Urothelium cell line (cell line): ENCODE results near the gene CCDC34.

Source experiments
- DNase-seq: peaks from one replicate; pipeline ENCODE4 v3.0.0; 2011; ENCODE audit warnings: low spot score, mixed read lengths
- FAIRE-seq: peaks from 2 replicates; lab custom pipeline; 2011; peaks lifted over from hg19 to GRCh38; lab: Jason Lieb, UNC

CCDC34 gene

GRCh38 chr11:27394781-27395228 lies 31.8 kb upstream of the CCDC34 start:
- DNase-seq (no peak), FAIRE-seq (no peak)

DNA sequence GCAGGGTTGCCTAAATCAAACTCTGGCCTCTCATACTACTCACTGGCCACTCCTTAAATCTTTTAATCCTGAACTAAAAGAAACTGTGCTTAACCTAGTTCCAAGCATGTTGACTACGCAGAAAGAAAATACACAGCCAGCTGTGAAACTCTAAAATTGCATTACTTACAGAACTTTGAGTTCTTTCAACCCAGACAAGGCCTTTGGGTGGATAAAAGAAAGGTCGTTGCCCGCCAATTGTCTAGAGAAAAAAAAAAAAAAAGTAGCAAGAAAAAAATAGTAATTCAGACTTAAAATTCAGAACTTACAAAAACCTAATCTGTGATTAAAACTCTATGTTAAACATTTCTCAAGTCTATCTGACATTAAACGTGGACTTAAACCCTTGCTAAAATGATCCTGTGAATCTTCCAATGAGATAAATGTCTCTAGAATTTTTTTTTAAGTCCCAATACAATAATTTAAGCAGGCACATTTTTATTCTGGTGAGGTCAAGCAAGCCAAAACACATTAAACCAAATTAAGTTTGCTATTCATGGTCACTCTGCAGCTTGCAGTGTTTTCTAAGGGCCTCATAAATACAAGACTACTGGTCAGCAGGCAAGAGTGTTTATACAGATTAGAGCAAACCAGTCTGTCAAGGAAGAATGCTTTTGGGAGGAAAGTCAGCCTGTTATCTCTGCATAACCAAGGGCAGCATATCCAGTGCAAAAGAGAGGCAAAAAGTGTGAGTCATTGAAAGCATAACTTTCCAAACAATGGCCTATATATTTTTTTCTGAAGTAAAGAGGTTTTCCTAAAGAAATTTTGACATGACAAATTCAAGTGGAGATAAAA lies 29.5 kb upstream of the CCDC34 start:
- DNase-seq = no peak
- FAIRE-seq = no peak

DNA sequence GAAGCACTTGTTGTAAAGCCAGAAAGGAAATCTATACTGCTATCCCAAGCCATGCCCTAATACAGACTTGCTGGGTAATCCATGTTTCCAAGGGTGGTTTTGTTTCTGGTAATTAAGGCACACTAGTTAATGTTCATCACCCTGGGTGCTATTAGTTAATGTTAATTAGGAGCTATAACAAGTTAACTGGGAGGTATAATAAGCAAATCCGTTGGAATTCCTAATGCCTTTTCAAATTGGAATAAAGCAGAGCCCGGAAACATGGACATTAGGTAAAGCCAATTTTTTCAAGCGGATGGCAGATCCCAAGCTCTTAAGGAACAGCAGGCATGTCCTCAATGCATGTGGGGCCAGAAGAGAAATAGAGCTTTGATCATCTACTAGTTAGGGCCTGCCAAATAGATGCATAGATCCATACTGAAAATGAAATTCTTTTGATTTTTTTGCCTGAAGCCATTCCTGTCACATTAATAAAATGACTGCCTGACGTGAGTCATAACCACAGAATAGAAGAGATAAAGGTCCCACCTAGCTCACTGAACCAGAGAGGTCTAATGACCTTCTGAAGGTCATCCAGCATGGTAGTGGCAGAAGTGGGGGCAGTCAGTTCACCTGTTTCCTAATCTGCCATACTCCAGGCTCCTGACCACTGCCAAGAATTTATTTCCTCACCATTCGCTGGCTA lies 28.5 kb upstream of the CCDC34 start:
- no peak for FAIRE-seq
- DNase-seq = no peak

GRCh38 chr11:27390318-27391295 lies 27.6 kb upstream of the CCDC34 start:
- DNase-seq = no peak
- FAIRE-seq = no peak

- no peak for FAIRE-seq
- DNase-seq = no peak
Observed at GRCh38 chr11:27388869-27389268, 25.9 kb upstream of the CCDC34 start.

GRCh38 chr11:27388001-27388400 lies 25.0 kb upstream of the CCDC34 start:
- FAIRE-seq = no peak
- DNase-seq = no peak

DNA sequence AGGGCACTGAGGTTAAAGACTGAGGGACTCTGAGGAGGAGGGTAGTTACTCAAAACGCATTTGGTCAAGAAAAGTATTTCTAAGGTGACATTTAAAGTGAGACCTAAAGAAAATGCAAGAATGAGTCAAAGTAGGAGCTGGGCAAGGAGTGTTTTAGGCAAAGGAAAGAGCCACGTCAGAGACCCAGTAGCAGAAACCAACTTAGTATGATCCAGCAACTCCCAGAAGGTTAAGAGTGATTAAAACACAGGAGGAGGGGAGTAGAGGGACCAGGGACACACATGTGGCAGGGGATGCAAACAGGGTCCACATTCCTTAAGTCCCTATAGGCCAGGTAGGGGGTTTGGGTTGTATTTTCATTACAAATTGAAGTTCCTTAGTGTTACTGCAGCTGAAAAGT lies 24.3 kb upstream of the CCDC34 start:
- no peak for DNase-seq
- no peak for FAIRE-seq

DNA sequence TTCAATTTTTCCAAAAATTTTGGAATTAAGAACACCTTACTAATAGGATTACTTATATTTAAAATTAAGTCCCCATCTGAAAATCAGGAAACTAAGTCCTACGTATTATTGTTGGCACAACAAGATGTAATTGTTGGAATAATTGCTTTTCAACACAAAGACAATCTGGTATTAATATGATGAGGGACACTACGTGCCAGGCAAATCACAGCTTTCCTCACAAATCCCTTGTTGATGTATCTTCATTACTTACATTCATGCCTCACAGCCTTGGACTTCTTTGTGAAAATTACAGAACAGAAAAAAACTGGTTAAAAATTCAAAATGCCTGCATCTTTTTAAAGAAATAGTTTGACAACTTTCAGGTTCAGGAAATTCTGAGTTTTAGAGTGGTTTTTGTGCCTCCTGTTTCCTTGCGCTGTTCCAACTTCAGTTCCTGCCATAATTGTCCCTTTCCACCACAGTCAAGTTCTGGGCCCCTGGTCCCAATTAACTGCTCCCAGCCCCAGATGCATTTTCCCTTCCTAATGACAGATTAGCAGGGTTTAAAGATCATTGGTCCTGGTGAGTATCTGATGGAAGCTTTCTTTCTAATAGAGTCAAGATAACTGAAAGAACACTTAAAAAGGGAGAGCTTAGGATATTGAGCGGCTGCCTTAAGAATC lies 23.3 kb upstream of the CCDC34 start:
- FAIRE-seq (no peak), DNase-seq (no peak)

DNA sequence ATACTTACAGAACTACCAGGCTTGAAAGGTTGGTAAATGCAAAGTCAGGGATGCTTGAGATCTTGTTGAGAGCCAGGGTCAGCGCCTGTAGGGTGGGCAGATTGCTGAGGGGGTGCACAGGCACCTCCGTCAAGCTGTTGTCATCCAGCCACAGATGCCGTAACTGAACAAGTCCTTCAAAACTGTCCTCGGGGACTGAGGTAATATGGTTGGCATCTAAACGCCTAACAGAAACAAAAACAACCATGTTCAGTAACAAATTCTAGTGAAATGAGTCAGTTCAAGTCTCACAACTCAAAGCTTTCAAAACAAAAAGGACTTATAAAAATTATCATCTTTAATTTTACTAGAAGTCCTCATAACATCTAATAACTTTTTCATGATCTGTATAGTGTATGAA lies 22.2 kb upstream of the CCDC34 start:
- peak; percentile 39 for DNase-seq
- FAIRE-seq = no peak

DNA sequence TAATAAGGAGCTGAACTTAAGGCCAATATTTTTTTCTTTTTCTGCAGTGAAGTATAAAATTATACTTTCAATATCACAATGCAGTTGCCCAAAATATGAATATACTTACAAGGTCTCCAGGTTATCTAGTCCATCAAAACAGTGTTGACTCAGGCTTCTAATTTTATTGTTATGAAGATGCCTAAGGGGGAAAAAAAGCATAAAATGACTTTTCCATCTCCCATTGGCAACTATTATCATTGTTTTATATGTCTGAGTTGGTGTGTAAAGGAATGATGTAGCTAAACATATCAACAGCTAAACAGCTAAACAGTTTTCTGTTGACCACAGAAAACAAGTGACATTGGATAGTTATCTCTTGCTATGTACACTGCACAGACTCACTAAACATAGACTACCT lies 21.2 kb upstream of the CCDC34 start:
- DNase-seq = no peak
- no peak for FAIRE-seq

DNA sequence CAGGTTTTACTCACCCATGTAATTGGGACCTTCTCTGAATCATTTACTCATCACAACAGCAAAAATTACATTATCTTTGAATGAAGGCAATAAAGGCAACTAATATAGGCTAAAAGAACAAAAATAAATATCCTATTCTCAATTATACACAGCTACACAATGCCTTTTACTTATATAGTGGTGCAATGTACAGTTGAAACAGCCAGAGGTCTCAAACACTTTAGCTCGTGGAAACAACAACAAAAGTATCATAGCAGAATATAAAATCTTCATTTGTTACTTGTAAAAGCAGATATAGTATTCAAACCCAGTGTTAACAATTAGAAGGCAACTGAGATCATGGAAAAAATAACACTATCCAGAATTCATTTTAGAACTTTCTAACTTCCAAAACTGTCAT lies 20.6 kb upstream of the CCDC34 start:
- DNase-seq (no peak), FAIRE-seq (no peak)

- FAIRE-seq (no peak), DNase-seq (no peak)
Observed at GRCh38 chr11:27381238-27381666, 18.2 kb upstream of the CCDC34 start.

GRCh38 chr11:27380771-27381170 lies 17.8 kb upstream of the CCDC34 start:
- DNase-seq = no peak
- FAIRE-seq = no peak

- DNase-seq (no peak), FAIRE-seq (no peak)
Observed at GRCh38 chr11:27379449-27379848, 16.4 kb upstream of the CCDC34 start.

DNA sequence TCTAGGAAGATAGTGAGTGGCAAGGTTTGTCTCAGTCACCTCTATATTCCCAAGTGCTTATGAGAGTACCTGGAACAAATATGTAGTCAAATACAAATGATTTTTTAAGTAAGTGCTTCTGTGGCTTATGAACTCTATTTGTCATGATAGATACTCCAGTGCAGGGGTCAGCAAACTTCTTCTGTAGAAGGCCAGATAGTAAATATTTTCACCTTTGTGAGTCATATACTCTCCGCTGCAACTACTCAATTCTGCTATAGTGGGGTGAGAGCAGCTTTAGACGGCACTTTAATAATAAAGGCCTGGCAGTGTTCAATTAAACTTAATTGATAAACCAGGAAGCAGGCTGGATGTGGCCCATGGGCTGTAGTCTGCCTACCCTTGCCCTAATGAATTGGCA lies 12.4 kb upstream of the CCDC34 start:
- DNase-seq (no peak), FAIRE-seq (no peak)

- no peak for DNase-seq
- no peak for FAIRE-seq
Observed at GRCh38 chr11:27373856-27374602, 11.0 kb upstream of the CCDC34 start.

DNA sequence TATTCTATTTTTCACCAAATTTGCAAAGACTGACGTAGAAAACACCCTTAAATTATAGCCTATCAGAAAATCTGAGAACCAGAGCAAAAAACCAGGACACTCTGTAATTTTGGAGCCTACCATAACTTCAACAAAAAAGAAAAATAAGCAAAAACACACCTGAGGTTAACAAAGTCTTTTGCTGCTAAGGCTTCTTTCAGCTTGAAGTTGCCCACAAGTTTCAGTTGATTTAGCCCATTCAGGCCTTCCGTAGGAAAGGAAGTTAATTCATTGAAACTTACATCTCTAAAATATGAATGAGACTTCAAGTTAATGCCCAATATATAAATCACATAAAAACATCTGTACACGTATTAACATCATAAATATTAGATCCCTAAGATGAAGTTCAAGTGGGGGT lies 10.4 kb upstream of the CCDC34 start:
- no peak for DNase-seq
- FAIRE-seq = no peak

DNA sequence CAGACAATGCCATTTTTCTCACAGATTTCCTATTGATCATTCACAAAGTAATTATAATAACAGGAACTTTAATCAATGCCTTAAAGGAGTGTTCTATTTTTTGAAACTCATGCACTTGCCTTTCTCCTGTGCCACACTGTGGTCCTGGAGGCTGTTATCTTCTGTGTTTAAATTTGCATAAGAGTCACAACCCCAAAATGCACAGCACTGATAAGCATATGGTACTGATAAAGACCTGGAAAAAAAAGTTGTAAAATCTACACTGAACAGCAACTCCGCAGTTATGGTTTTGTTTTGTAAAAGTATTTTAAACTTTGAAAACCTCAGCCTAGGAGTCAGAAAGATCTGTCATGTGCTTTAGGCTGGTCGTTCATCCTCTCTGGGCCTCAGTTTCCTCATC lies 9.1 kb upstream of the CCDC34 start:
- no peak for DNase-seq
- FAIRE-seq = no peak

- FAIRE-seq (no peak), DNase-seq (no peak)
Observed at GRCh38 chr11:27371489-27371888, 8.5 kb upstream of the CCDC34 start.

DNA sequence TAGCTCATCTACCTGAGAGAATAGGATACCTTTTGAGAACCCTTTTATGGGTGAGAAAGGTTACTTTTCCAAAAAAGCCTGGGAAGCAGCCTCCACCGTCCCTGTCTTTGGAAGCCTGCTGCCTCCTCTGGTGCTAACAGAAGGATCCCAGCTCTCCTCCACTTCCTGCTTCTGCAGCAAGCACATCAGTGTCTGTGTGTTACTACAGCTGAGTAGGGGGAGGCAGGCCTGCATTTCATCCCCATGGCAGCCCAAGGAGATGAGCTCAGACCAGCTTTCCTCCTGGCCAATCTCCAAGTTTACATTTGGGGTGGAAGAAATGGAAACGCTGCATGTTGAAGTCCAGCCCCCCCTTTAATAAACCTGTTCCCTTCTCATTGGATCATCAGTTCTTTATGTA lies 7.4 kb upstream of the CCDC34 start:
- FAIRE-seq = no peak
- no peak for DNase-seq
